Ishikawa (cell line): ENCODE results near the gene CDKN2B-AS1.

Source experiments
- YY1 ChIP-seq: IDR thresholded peaks from 2 replicates; pipeline ENCODE4 v1.6.1; 2012; ENCODE audit warnings: low read depth
- TF ChIP-seq, protein P1 (sequence below): IDR thresholded peaks from 2 replicates; pipeline ENCODE4 v1.6.1; 2012

- TF ChIP-seq, protein P1, sequence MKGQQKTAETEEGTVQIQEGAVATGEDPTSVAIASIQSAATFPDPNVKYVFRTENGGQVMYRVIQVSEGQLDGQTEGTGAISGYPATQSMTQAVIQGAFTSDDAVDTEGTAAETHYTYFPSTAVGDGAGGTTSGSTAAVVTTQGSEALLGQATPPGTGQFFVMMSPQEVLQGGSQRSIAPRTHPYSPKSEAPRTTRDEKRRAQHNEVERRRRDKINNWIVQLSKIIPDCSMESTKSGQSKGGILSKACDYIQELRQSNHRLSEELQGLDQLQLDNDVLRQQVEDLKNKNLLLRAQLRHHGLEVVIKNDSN, result no peak
- no peak for TF ChIP-seq YY1
Measured at GRCh38 chr9:21966140-21966851, 28.3 kb upstream of the CDKN2B-AS1 start.
